Measurements from ENCODE around the gene RBP7.

- TF ChIP-seq CTCF (conservative IDR thresholded peaks at IDR 0.05; ENCODE audit: low read depth, low read length) (no peak), EZH2phosphoT487 (IDR thresholded peaks at IDR 0.05; ENCODE audit: borderline replicate concordance, low read length) (no peak)
Observed at GRCh38 chr1:9992910-9993309, 4.1 kb upstream of the RBP7 start.
